DOHH2 (cell line): ENCODE data around the gene B3GNT8.

Experiments
- EZH2phosphoT487 ChIP-seq: fragments of 200-600 bp; sonication (generic); IDR thresholded peaks from 2 replicates; pipeline ENCODE4 v1.6.1; 2017; ENCODE audit warnings: borderline replicate concordance, mild to moderate bottlenecking, antibody characterized with exemption, low read length, moderate library complexity, mixed read lengths
- TF ChIP-seq, protein P1 (sequence below): fragments of 200-600 bp; sonication (generic); IDR thresholded peaks from one replicate; pipeline ENCODE4 v1.5.1; 2014; ENCODE audit warnings: antibody characterized with exemption, mild to moderate bottlenecking, low read depth, low read length; ENCODE audit not compliant: poor library complexity, severe bottlenecking

DNA sequence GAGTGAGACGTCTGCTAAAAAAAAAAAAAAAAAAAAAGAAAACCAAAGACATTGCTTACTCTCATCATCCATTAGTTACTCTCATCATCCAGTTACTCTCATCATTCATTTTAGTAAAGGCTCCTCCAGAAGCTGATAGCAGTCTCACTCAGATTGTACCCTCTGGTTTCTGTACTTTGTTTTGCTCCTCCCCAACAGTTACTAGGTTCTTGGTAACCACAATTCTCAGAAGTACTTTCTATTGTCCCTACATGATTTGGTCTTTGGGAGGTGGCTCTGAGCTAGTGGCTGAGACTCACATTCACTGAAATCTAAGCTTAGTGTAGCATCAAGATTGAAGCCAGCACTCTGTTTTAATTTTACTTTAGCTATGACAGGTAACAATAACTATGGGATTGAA, 30.1 kb upstream of the B3GNT8 start:
- TF ChIP-seq, protein P1, sequence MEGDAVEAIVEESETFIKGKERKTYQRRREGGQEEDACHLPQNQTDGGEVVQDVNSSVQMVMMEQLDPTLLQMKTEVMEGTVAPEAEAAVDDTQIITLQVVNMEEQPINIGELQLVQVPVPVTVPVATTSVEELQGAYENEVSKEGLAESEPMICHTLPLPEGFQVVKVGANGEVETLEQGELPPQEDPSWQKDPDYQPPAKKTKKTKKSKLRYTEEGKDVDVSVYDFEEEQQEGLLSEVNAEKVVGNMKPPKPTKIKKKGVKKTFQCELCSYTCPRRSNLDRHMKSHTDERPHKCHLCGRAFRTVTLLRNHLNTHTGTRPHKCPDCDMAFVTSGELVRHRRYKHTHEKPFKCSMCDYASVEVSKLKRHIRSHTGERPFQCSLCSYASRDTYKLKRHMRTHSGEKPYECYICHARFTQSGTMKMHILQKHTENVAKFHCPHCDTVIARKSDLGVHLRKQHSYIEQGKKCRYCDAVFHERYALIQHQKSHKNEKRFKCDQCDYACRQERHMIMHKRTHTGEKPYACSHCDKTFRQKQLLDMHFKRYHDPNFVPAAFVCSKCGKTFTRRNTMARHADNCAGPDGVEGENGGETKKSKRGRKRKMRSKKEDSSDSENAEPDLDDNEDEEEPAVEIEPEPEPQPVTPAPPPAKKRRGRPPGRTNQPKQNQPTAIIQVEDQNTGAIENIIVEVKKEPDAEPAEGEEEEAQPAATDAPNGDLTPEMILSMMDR = no peak
- no peak for TF ChIP-seq EZH2phosphoT487
